AG08395 (cell line): Measurements from ENCODE around the gene RFX4.
A peak's percentile ranks its signal among the peaks of the same experiment; 100 is the strongest.

Experiments
- DNase-seq: peaks from one replicate; pipeline ENCODE4 v3.0.0; 2012; ENCODE audit warnings: mixed read lengths, low spot score

Gene RFX4

DNA sequence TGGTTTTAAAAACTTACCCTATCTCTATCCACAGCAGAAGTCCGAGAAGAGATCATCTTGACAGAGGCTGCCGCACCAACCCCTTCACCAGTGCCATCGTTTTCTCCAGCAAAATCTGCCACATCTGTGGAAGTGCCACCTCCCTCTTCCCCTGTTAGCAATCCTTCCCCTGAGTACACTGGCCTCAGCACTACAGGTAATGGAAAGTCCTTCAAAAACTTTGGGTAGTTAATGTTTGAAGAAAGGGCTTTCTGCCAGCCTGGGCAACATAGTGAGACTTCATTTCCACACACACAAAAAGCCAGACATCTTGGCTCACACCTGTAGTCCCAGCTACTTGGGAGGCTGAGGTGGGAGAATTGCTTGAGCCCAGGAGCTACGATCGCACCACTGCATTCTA, 150.1 kb downstream of the RFX4 start:
- no peak for DNase-seq

DNA sequence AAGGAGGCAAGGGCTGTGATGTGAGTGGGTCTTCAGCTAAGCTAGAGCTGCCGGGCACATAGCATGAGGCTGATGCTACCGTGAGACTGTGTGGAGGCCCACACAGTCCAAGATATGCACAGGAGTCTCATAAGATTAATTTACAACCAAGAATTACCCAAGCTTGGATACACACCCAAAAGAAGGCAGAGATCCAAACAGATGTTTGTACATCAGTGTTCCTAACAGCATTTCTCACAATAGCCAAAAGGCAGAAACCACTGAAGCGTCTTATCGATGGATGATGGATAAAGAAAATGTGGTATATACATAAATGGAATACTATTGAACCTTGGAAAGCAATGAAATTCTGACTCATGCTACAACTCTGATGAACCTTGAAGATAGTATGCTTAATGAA, 150.9 kb downstream of the RFX4 start:
- no peak for DNase-seq

DNA sequence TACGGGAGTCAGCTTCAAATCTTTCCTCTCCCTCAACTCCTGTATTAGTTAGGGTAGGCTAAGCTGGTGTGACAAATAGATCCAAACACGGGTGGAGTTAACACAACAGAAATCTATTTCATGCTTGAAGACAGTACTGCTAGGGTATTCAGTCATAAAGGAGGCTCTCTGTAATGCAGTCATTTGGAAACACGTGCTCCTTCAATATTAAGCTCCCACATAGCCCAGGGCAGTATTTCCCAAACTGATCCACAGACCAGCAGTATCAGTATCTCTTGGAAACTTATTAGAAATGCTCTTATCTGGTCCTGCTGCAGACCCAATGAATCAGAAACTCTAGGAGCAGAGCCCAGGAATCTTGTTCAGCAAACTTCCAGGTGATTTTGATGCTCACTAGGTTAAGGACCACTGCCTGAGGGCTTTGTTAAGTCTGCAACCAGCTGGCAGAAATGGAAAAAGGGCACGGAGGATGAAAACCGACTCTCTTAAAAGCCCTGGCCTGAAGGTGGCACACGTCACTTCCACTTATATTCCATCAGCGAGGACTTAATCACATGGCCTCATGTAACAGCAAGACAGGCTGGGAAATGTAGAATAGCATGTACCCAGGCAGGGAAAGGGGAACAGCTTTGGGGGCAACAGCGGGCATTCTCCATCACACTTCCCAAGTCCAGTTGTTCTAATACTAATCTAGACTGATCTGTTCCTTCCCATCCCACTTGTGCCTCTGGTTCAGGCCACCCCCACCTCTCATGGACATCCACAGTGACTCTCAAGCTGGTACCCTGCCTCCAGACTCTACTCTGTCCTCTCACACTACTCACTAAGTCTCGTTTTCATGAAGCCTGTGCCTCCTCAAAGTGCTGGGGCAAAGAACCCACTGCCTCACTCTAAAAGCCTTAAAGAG, 153.5 kb downstream of the RFX4 start:
- DNase-seq: no peak

DNA sequence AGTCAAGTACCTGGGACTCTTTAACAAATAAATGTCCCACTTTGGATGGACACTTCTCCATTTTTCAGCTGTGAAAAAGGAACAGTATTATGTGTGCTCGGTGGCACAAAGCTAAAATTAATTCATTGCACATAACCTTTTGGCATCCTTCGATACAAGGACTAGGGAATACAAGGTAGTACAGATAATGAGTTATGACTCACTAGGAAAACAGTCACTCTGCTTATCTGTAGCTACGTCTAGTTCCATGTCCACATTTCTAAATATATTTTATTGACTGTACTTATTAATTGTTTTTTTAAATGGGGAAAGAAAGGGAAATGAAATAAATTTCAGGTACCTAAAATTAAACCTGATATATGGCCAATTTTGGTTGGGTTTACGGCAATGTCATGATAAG, 156.5 kb downstream of the RFX4 start:
- DNase-seq: no peak

DNA sequence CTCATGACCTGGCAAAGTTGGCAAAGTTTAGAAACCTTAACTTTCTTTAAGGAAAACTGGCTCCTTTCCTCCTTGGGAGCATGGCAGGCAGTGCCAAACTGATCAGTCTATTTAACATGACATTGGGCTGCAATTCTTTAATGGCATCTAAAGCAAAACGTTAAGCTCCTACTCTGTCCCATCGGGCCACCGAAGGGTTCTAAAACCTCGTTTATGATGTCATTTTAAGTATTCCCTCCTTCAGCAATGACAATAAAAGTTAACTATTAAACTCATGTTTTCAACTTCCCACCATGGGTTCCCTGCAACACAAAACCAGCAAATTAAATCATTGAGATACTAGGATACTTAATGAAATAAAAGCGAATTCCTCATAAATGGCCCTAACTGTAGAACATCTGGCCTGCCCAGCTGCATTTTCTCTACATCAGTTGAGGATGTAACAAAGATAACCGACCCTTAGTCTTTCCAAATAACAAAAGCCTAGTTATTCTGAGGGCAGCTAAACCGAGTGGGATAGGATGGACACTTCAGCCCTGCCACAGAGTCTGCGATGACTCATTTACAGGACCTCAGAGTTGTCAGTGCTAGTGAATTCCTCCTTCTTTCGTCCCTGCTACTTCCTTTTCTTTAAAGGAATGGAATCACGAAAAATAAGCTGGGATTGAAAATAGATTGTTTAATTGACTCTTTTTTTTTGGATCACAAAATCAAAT, 157.2 kb downstream of the RFX4 start:
- peak; percentile 34 for DNase-seq

DNA sequence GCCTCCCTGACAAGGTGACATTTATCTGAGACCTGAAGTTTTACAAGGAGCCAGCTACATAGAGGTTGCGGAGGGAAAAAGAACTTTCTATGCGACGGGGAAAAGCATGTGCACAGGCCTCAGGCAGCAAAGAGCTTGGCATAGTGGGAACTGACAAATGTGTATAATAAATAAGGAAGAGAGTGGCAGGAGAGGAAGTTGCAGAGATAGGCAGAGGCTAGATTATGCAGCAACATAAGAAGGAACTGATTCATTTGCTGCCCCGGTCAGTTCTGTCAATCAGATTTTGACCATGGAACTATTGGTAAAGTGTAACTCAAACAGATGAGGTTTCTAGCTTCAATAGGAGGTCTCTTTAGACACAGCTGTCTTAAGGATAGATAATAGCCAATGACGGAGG, 158.0 kb downstream of the RFX4 start:
- DNase-seq: no peak

DNA sequence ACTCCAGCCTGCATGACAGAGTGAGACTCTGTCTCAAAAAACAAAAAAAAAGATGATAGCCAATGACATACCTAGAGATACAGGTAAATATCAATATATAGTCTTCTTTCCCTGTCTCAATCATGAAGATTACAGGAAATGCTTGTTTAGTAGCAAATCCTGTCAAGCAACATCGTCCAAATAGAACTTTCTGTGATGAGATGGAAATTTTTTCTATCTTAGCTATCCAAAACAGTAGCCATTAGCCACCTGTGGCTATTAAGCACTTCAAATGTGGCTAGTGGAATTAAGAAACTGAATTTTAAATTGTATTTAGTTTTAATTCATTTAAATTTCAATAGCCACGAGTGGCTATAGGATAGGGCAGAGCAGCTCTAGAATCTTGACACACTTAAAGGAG, 158.4 kb downstream of the RFX4 start:
- DNase-seq: no peak

DNA sequence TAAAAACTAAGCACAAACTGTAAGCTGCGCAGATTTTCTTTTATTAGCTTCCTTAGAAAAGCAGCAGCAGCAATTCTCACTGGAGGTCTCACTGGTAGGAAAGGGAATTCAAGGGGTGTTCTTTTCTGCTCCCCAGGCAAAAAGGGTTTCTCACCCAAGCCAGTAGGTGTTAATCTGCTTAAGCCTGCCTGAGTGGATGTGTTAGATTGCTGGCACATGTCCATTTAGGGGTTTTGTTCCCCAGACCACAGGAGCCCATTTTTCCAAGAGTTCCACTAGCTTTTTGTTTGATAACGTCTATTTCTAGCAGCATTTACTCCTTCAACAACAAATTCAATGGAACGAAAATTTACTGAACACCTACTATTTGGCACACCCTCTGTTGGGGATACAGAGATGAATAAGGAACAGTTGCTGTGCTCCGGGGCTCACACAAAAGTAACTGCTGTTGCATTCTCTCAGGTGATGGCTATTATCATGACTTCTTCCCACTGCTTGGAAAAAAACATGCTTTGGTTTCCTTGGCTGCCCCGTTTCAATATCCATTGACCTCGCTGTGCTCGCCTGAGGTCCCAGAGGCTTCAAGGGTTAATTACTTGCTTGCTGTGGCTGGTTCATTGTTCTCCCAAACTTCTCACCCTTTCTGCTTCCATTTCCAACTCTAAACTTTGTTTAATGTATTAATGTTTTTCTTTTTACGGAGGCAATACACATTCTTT, 160.6 kb downstream of the RFX4 start:
- no peak for DNase-seq

DNA sequence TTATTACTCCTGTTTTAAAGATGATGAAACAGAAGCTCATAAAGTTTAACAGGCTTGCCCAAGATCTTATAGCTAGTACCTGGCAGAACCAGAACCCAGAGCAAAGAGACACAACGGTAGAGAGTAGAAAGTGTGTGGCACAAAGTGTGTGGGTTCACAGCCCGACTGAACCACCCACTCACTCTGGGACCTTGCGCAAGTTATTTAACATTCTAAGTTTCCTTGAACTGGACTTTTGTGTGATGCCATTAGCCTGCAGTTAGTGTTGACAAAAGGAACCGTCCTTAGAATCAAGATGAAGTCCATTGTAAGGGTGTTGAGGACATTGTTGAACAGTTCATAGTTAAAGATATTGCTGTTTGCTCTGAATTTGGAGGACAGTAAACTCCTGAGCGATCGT, 161.8 kb downstream of the RFX4 start:
- DNase-seq: no peak

DNA sequence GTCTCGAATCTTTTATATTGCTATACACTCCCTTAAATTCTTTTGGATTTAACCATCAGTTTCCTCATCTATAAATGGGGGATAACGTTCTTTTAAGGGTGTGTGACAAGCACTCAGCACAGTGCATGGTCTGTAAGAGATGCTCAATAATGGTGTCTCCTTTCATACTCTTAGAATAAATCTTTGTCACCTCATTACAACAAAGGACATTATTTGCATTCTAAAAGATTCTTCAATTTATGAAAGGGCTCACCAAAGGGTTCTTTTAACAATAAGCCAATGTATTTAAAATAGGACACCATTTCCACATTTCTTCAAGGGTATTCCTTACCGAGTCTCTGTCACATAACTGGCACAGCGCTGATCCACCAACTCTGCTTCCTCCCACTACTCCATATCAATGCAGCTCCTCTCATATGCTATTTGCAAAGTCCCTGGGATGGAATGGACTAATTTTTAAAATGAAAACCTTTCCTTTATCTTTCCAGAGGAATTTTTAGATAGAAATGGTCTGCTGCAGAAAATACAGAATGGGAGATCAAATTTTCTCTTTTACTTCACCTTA, 162.5 kb downstream of the RFX4 start:
- no peak for DNase-seq

DNA sequence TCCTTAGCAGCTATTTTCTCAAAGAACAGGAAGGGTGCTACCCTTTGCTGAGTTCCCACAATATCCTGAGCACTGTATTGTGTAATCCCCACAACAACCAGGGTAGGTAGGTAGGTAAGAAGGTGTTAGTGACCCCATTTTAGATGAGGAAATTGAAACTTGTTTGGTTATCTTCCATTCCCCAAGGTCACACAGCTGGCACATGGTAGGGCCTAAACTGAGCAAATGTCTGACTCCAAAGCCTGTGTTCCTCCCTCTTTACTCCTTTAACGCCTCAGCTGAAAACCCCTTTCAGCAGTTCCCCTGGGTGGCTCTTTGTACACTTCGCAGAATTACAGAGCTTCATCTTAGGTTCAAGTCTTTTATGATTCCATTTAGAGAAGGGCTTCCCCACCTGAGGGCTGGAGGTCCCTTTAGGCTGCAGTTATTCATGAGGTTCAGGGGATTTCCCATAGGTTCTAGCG, 165.2 kb downstream of the RFX4 start:
- no peak for DNase-seq

DNA sequence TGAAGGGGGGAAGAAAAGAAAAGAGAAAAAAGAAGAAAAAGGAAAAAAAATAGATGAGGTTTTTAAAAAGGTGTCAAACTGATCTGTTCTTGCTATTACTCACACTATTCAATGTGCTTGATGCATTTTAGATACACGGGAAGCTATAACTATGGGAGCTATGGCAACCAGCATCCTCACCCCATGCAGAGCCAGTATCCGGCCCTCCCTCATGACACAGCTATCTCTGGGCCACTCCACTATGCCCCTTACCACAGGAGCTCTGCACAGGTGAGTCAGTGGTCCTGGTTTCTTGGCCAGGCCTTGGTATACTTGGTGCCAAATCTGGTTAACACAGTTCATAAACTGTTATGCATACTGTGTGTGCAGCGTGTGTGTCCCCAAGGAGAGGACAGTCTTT, 167.7 kb downstream of the RFX4 start:
- DNase-seq: no peak

DNA sequence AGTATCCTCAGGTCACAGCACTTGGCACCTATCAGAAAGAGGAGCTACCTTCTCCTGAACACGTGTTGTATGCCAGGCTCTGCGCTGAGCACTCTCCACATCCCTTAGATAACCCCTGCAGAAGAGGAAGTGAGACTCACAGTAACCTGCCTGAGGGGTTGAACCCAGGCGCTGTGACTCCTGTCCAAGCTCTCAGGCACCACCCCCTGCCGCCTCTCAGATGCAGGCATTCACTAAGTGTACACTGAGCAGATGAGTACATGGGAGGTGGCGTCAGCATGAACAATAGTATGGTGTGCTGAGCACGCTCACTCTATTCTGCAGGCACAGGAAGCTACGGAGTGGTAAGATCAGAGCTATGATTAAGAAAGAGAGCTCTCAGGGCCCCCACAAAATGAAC, 170.7 kb downstream of the RFX4 start:
- DNase-seq: no peak

DNA sequence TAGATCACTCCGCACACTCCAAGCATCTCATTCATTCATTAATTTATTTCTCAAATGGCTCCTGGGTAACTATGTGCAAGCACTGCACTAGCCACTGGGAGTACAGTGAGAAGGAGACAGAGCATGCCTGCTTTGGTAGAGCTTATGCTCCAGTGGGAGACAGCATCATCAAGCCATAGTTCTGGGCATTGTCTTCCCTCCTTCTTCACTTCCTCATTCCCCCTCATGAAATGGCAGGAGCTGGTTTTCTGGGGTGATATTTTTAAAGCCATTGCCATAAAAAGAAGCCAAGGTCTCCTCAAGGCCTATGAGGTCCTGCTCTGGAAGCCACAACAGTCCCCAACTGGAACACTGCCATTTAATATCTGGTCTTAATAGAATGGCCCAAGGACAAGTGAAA, 171.5 kb downstream of the RFX4 start:
- DNase-seq: no peak

DNA sequence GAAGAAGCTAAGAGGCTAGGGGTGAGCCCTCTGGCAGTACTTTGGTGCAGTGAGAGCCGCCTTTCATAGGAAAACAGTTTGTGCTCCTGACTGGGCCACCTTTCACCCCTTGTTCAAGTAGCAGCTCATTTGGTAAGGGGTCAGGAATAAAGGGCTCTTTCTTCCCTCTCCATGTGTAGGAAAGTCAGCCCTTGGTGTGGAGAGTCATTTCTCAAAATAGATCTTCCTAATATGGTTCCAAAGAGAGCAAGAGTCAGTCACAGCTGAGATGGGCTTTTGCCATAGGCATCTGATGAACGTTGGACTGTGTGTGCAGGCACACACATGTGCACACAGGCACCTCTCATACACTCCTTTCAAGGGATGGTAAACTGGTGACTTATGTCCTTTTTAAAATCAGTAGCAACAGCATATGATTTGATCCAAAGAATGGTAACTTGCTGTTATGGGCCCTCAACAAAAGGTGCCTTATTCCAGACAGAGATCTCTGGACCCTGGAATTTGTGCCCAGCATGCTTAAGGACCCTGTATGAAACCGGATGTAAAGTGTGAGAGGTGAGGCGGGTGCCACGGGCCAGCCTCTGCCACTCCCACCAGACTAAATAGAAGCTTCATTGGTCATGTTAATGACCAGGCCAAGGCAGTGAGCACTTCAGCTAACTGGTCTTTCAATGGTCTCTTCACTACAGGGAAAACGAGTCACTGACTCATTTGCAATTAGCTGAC, 175.0 kb downstream of the RFX4 start:
- no peak for DNase-seq

DNA sequence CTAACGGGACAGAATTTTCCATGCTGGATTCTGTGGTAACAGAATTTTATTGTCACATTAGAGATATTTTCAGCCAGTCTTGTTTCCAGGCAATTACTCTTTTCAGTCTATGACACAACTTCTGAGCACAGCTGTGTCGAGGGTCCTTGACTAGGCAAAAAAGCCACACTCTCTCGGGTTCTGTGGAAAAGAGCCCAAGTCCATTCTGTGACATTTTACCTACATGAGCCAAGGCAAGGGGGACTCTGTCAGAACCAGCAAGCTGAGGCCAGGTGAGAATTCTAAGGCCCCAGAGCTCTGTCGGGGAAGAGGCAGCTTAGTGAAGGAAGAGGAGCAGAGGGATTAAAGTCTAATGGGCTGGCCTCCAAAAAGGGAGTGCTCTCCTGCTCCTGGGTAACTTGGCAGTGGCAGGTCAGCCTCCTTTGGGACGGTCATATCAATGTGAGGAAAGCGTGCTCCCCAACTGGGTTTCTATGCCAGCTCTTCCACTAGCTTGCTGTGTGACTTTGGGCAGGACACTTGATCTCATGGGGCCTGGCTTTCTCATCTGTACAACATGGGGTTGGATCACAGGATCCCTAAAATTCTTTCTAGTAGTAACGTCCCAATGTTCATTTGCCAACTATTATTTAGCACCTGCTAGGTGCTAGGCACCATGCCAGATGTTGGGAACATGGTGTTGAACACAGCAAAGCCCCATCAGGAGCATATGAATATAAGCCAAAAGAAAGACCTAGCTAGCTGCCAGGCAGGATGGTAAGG, 175.7 kb downstream of the RFX4 start:
- no peak for DNase-seq

DNA sequence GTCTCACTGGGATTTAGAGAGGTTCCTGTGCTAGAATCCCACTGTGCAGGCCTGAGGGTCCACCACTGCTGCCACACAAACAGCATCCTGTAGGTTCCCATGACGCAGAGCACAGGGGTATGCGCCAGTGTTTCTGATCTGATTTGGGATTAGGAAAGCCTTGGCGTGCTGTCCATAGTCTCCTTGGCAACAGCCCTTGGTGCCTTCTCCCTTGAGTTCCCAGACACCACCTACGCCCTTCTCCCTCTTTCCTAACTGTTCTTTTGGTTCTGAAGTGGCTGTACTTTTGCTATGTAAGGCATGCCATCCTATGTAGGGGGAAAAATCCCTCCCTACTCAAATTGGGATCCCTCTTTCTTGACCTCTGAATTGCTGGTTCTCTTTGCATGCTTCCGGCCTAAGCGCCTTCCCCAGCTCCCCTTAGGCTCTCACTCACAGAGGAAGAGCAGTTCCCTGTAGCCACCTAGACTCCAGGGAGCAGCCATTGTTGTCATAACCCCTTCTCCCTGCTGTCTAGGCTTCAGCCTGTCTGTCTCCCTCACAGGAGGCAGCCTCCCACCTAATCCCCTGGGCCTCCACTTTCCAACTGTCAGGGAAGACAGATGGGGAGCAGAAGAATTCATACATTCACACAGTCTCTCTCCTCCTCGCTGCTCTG, 176.9 kb downstream of the RFX4 start:
- no peak for DNase-seq

DNA sequence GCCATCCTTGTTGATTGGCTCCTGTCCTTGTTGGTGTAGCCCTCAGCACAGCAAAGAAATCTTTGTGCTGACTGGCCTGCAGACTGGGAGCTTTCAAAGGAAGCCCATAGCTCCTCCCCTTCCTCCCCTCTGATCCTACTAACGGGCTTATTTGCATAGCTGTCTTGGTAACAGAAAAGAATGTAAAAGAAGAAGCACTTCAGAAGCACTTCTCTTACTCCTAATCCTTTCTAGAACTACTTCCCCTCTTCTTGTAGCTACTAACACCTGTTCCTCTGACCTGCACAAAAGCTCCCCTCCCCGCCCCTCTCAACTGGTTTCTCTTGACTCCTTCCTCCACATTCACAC, 177.4 kb downstream of the RFX4 start:
- DNase-seq: no peak

DNA sequence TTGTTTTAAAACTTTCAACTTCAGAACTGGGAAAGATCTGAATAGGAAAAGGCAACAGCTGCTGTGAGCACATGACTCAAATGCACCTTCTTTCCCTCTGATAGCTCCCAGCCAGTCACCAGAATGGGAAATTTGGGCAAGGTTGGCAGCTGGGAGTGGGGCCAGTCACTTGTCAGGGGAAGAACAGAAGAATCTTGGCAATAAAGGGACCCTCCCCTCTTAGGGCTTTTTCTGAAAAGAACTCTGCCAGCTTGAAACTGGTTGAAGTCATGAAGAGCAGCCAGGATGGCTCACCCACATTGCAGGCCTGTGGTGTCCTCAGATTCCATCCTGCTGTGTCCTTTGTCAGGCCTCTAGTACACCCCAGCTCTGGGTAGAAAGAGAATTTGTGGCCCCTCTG, 181.4 kb downstream of the RFX4 start:
- DNase-seq: no peak

DNA sequence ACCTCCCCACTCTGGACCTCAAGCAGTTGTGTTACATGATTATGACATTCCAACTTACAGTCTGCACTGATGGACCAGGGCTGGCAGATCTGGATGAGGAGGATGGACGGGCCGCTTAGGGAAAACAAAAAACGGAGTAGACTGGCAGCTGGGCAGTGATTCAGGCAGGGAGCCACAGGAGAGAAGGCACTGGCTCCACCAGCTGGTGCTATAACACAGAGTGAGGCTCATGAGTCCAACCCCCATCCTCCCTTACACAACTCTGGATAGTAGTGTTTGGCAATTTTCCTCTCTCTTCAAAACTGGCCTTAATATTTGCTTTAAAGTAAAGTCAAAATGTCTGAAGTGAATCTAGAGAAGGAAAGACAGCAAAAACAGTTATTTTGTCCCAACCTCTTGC, 181.9 kb downstream of the RFX4 start:
- no peak for DNase-seq

DNA sequence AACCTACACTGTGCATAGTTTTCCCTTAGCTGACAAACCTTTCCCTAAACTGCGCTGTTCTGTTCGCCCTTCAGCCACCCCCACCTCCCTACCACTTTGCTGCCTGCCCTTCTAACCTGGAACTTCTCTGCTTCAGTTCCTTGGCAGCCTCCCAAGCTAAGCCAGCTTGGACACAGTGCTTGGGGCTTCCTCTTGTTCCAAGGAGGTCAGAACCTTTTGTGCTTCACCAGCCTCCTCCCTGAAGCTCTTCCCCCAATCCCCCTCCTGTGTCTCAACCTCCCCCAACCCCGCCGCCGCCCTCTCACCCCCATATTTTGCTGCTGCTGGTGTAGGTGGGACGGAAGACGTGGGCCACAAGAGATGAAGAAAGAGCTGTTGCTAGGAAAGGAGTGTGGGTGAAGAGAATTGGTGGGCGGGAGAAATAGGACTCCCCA, 183.6 kb downstream of the RFX4 start:
- DNase-seq: no peak
